T-cell (primary cell): ENCODE measurements around the gene ANO2. TPM values are rescaled to one million over a fixed set of nuclear protein-coding genes. Genes with fewer than 3 reads are reported as not detected.

Experiments used
- ATAC-seq, 4 experiments: fragments of 200-7000 bp in 3 of 4; fragments of 150-1000 bp in 1 of 4; cut with Tn5 transposase; replicated peaks in 1 of 4; 1 replicate in 3 of 4; 2 replicates in 1 of 4; pipeline ENCODE4 v1.10.0; 2021; ENCODE audit warnings: moderate library complexity in 3 of 4, mild to moderate bottlenecking in 2 of 4, moderate number of reproducible peaks in 1 of 4
- CTCF ChIA-PET, 2 donors: fragments of 300-600 bp; sonication (Branson Sonifier 250); formaldehyde crosslinking; loops; one replicate each; lab custom pipeline; 2022; ENCODE audit warnings: antibody characterized with exemption in 2 of 2; lab: Charles Lee
- POLR2A ChIA-PET, 2 donors: fragments of 300-600 bp; sonication (Branson Sonifier 250); formaldehyde crosslinking; loops; one replicate each; lab custom pipeline; 2022; ENCODE audit warnings: antibody characterized with exemption in 2 of 2; lab: Charles Lee
- DNase-seq, 35 experiments: peaks; one replicate each; pipeline versions ENCODE4 v3.0.0 to v3.0.0-alpha.2; 2013 to 2023
- H3K27ac ChIP-seq: one replicate; pipeline ENCODE4 v1.5.1; 2013; ENCODE audit warnings: low read length
- H3K27me3 ChIP-seq, 2 experiments: replicated peaks in 1 of 2; 1 replicate in 1 of 2; 2 replicates in 1 of 2; pipeline versions ENCODE4 v1.6.1 to v1.7.0; 2013; ENCODE audit warnings: low read length in 1 of 2, mixed read lengths in 1 of 2; ENCODE audit not compliant: control insufficient read depth in 2 of 2, insufficient read depth in 2 of 2; ENCODE audit errors: extremely low read depth in 1 of 2
- H3K36me3 ChIP-seq, 2 donors: 1 replicate in 1 of 2; 2 replicates in 1 of 2; pipeline versions ENCODE4 v1.6.1 to v1.7.0; 2013; ENCODE audit warnings: low read length in 1 of 2; ENCODE audit not compliant: control insufficient read depth in 2 of 2, insufficient read depth in 1 of 2; ENCODE audit errors: extremely low read depth in 1 of 2
- H3K4me1 ChIP-seq, 2 experiments: 1 replicate in 1 of 2; 2 replicates in 1 of 2; pipeline versions ENCODE4 v1.6.1 to v1.7.0; 2013; ENCODE audit warnings: low read length in 2 of 2, mixed read lengths in 1 of 2; ENCODE audit not compliant: insufficient read depth in 2 of 2, control insufficient read depth in 1 of 2; ENCODE audit errors: extremely low read depth in 1 of 2
- H3K4me3 ChIP-seq, 2 donors: 1 replicate in 1 of 2; 2 replicates in 1 of 2; pipeline versions ENCODE4 v1.5.1 to v1.7.0; 2013; ENCODE audit warnings: mild to moderate bottlenecking in 2 of 2, low read length in 1 of 2, moderate library complexity in 1 of 2; ENCODE audit not compliant: control insufficient read depth in 1 of 2; ENCODE audit errors: extremely low read depth in 1 of 2
- H3K9me3 ChIP-seq: 2 replicates; pipeline ENCODE4 v1.7.0; 2013
- H3K27ac Mint-ChIP-seq, 2 donors: one replicate each; pipeline ENCODE4 v1.8.0; 2020 to 2021; ENCODE audit warnings: mild to moderate bottlenecking in 2 of 2, mixed read lengths in 2 of 2
- H3K27me3 Mint-ChIP-seq, 2 donors: one replicate each; pipeline ENCODE4 v1.8.0; 2021 to 2022; ENCODE audit warnings: mixed read lengths in 2 of 2
- H3K36me3 Mint-ChIP-seq: one replicate; pipeline ENCODE4 v1.8.0; 2021; ENCODE audit warnings: mixed read lengths
- H3K4me1 Mint-ChIP-seq, 3 donors: one replicate each; pipeline ENCODE4 v1.8.0; 2020 to 2022; ENCODE audit warnings: mixed read lengths in 3 of 3, mild to moderate bottlenecking in 1 of 3
- H3K4me3 Mint-ChIP-seq, 3 donors: one replicate each; pipeline ENCODE4 v1.8.0; 2020 to 2022; ENCODE audit warnings: mild to moderate bottlenecking in 3 of 3, mixed read lengths in 3 of 3, moderate library complexity in 3 of 3
- H3K9me3 Mint-ChIP-seq, 3 donors: one replicate each; pipeline ENCODE4 v1.8.0; 2020 to 2022; ENCODE audit warnings: mixed read lengths in 3 of 3
- WGBS: methylation state at CpG from one replicate; pipeline ENCODE4 v1.1.5; 2013; ENCODE audit warnings: missing lambda C conversion rate; ENCODE audit not compliant: insufficient coverage; 5-methylcytosine and 5-hydroxymethylcytosine counted together
- total RNA-seq, 35 experiments: library from RNA in 6 of 35; stranded (reverse) in 6 of 35; fragments of 120-200 nt in 1 of 35; gene quantifications; one replicate each; pipeline versions ENCODE4 v1.2.1 to v1.2.4 and lab custom pipeline; 2013 to 2026

The ANO2 gene
- total RNA-seq, 5 donors from 2014 or later (not counting 1 experiment from before 2014, with no cell fraction given) = not detected

GRCh38 chr12:5720381-5721005 lies 224.6 kb downstream of the ANO2 start:
- no peak overlapping the region for H3K27ac Mint-ChIP-seq
- H3K36me3 Mint-ChIP-seq = no peaks in the 10 kb centered on the region
- CTCF ChIA-PET = no interaction called here
- peaks cover 0 to 9% (median 0%) of the 10 kb centered on the region in 3 donors for H3K4me1 Mint-ChIP-seq
- H3K27ac ChIP-seq = no peak overlapping the region
- POLR2A ChIA-PET = no interaction called here
- H3K9me3 Mint-ChIP-seq = no peaks in the 10 kb centered on the region
- no peak overlapping the region for H3K4me3 Mint-ChIP-seq
- ATAC-seq = no peak
- no peaks in the 10 kb centered on the region for H3K36me3 ChIP-seq
- peaks cover 8 to 23% of the 10 kb centered on the region in 2 donors for H3K27me3 Mint-ChIP-seq
- H3K9me3 ChIP-seq = no peaks in the 10 kb centered on the region
- peaks cover 0 to 16% of the 10 kb centered on the region in 2 experiments for H3K27me3 ChIP-seq
- DNase-seq = no peak
- 71% methylated on average over 3 of the region's 7 CpGs for WGBS
- H3K4me1 ChIP-seq = no peaks in the 10 kb centered on the region
- H3K4me3 ChIP-seq = no peak overlapping the region

GRCh38 chr12:5718680-5719079 lies 226.4 kb downstream of the ANO2 start:
- Mint-ChIP-seq H3K9me3 (no peaks in the 10 kb centered on the region), H3K27ac (no peak overlapping the region), H3K36me3 (no peaks in the 10 kb centered on the region), H3K4me1 (peaks cover 0 to 9% (median 0%) of the 10 kb centered on the region in 3 donors), H3K4me3 (no peak overlapping the region), H3K27me3 (peaks cover 8 to 18% of the 10 kb centered on the region in 2 donors)
- ATAC-seq (no peak), DNase-seq (no peak)
- ChIA-PET POLR2A (no interaction called here), CTCF (interaction anchor here in 1 of 2 donors (0.5 kb wide), 1 partner anchor 248 kb away, joined by 4 read pairs; no protein-coding TSS in a partner anchor)
- no peaks in the 10 kb centered on the region for H3K9me3 ChIP-seq
- WGBS = 45% methylated on average over 5 of the region's 6 CpGs
- peaks cover 0 to 15% of the 10 kb centered on the region in 2 experiments for H3K27me3 ChIP-seq
- H3K36me3 ChIP-seq = no peaks in the 10 kb centered on the region
- H3K27ac ChIP-seq = no peak overlapping the region
- no peaks in the 10 kb centered on the region for H3K4me1 ChIP-seq
- no peak overlapping the region for H3K4me3 ChIP-seq

GRCh38 chr12:5718073-5718472 lies 227.0 kb downstream of the ANO2 start:
- H3K4me1 Mint-ChIP-seq = peaks cover 0 to 9% (median 0%) of the 10 kb centered on the region in 3 donors
- Histone ChIP-seq H3K4me3 (no peak overlapping the region), H3K36me3 (no peaks in the 10 kb centered on the region), H3K4me1 (no peaks in the 10 kb centered on the region), H3K27me3 (peaks cover 0 to 12% of the 10 kb centered on the region in 2 experiments), H3K27ac (no peak overlapping the region), H3K9me3 (no peaks in the 10 kb centered on the region)
- H3K36me3 Mint-ChIP-seq = no peaks in the 10 kb centered on the region
- ChIA-PET POLR2A (no interaction called here), CTCF (no interaction called here)
- peaks cover 8 to 18% of the 10 kb centered on the region in 2 donors for H3K27me3 Mint-ChIP-seq
- no peaks in the 10 kb centered on the region for H3K9me3 Mint-ChIP-seq
- ATAC-seq (no peak), DNase-seq (no peak)
- no CpG with 5 or more reads among the region's 5 CpGs for WGBS
- H3K27ac Mint-ChIP-seq = no peak overlapping the region
- no peak overlapping the region for H3K4me3 Mint-ChIP-seq

DNA sequence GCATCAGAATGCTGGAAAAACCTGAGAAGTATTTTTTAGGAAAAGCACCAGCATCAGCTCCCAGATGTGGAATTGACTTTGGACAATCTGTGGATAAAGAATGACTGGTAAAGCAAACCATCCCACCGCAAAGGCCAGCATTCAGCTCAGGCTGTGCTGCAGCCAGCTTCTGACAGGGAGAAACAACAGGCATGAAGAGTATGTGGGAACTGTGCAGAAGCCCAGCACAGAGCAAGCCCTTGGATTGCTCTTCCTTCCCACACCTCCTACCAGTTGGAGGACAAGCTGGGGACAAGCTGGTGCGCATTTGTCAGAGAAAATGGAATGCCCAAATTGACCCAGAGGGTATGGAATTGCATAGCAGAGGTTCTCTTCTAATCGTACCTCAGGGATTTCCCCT lies 228.1 kb downstream of the ANO2 start:
- DNase-seq (no peak), ATAC-seq (no peak)
- Mint-ChIP-seq H3K4me3 (no peak overlapping the region), H3K27ac (no peak overlapping the region), H3K4me1 (peaks cover 0 to 9% (median 0%) of the 10 kb centered on the region in 3 donors), H3K9me3 (no peaks in the 10 kb centered on the region), H3K36me3 (no peaks in the 10 kb centered on the region), H3K27me3 (peaks cover 5 to 15% of the 10 kb centered on the region in 2 donors)
- no peak overlapping the region for H3K4me3 ChIP-seq
- H3K36me3 ChIP-seq = no peaks in the 10 kb centered on the region
- H3K27me3 ChIP-seq = peaks cover 0 to 11% of the 10 kb centered on the region in 2 experiments
- H3K27ac ChIP-seq = no peak overlapping the region
- no peaks in the 10 kb centered on the region for H3K4me1 ChIP-seq
- H3K9me3 ChIP-seq = no peaks in the 10 kb centered on the region
- CTCF ChIA-PET = no interaction called here
- 77% methylated on average over 2 of the region's 3 CpGs for WGBS
- POLR2A ChIA-PET = interaction anchor here in 1 of 2 donors (0.6 kb wide), 1 partner anchor 642 kb away, joined by 3 read pairs; no protein-coding TSS in a partner anchor

DNA sequence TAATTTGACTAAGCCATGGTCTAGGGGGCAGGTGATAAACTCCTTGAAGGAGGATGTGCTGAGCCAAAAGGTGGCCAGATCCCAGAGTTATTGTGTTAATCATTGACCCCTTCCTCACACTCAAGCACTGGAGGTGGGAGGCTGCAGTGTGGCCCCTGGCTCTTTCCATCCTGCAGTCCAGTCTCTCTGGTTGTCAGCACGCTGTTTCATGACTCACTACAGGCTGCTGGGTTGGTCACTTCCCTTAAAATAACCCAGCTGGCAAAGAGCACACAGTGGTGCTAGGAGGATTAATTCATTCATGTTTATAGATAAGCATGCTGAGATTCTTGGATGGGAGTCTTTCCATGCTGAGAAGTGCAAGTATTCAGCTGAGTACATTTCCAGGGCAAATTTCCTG lies 228.9 kb downstream of the ANO2 start:
- peaks cover 0 to 7% of the 10 kb centered on the region in 2 experiments for H3K27me3 ChIP-seq
- Mint-ChIP-seq H3K9me3 (no peaks in the 10 kb centered on the region), H3K4me1 (peaks cover 0 to 9% (median 0%) of the 10 kb centered on the region in 3 donors), H3K27me3 (peaks cover 5 to 15% of the 10 kb centered on the region in 2 donors), H3K27ac (no peak overlapping the region), H3K36me3 (no peaks in the 10 kb centered on the region), H3K4me3 (no peak overlapping the region)
- H3K9me3 ChIP-seq = no peaks in the 10 kb centered on the region
- no peak overlapping the region for H3K27ac ChIP-seq
- DNase-seq (no peak), ATAC-seq (no peak)
- CTCF ChIA-PET = no interaction called here
- no peaks in the 10 kb centered on the region for H3K36me3 ChIP-seq
- no peak overlapping the region for H3K4me3 ChIP-seq
- H3K4me1 ChIP-seq = no peaks in the 10 kb centered on the region
- no CpG with 5 or more reads among the region's 1 CpG for WGBS
- POLR2A ChIA-PET = no interaction called here

DNA sequence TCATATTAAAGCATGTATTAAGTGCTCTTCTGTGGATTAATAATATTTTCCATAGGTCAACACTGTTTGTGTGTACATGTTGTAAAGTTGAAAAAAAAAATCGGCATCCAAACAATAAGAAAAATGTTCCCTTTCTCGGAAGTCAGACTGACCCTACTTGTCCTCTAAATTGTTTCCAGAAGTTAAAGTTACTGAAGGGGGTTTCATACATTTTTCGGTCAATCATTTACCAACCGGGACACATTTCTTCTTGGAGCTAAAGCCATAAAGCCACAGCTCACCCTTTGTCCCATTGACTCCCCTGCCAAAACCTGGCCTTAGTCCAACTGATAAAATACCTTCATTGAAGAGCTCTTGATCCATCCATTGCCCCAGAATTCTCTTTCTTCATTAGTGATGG lies 230.0 kb downstream of the ANO2 start:
- DNase-seq (no peak), ATAC-seq (no peak)
- Histone ChIP-seq H3K27me3 (no peaks in the 10 kb centered on the region), H3K36me3 (no peaks in the 10 kb centered on the region), H3K27ac (no peak overlapping the region), H3K4me3 (no peak overlapping the region), H3K9me3 (no peaks in the 10 kb centered on the region), H3K4me1 (no peaks in the 10 kb centered on the region)
- ChIA-PET POLR2A (no interaction called here), CTCF (no interaction called here)
- WGBS = 100% methylated on average over 2 of the region's 4 CpGs
- Mint-ChIP-seq H3K9me3 (no peaks in the 10 kb centered on the region), H3K4me3 (no peak overlapping the region), H3K27me3 (peaks cover 0 to 5% of the 10 kb centered on the region in 2 donors), H3K27ac (no peak overlapping the region), H3K36me3 (no peaks in the 10 kb centered on the region), H3K4me1 (peaks cover 0 to 9% (median 0%) of the 10 kb centered on the region in 3 donors)
